Keratinocyte (primary cell): ENCODE data around the gene ADAMTS1. TPM values are rescaled to one million over a fixed set of nuclear protein-coding genes. Genes with fewer than 3 reads are reported as not detected.

Source experiments
- DNase-seq: peaks from one replicate; pipeline ENCODE4 v3.0.0-alpha.2; 2011; ENCODE audit warnings: low read depth, missing footprints, low spot score
- FAIRE-seq: peaks from 2 replicates; lab custom pipeline; 2011; peaks lifted over from hg19 to GRCh38; lab: Jason Lieb, UNC
- H2AFZ ChIP-seq: 2 replicates; pipeline ENCODE4 v1.6.0; 2012; ENCODE audit warnings: low read length, control low read depth, inconsistent platforms; ENCODE audit not compliant: control insufficient read depth
- H3K27ac ChIP-seq: 2 replicates; pipeline ENCODE4 v1.5.1; 2011; ENCODE audit warnings: low read length; ENCODE audit not compliant: control insufficient read depth, insufficient read depth
- H3K27me3 ChIP-seq: 3 replicates; pipeline ENCODE4 v1.6.0; 2011; ENCODE audit warnings: low read length; ENCODE audit not compliant: control insufficient read depth, insufficient read depth; ENCODE audit errors: extremely low read depth
- H3K36me3 ChIP-seq, 2 experiments: 2 replicates in 1 of 2; 3 replicates in 1 of 2; pipeline ENCODE4 v1.5.1; 2011; ENCODE audit warnings: low read length in 2 of 2, mild to moderate bottlenecking in 1 of 2; ENCODE audit not compliant: control insufficient read depth in 2 of 2, insufficient read depth in 2 of 2; ENCODE audit errors: extremely low read depth in 1 of 2
- H3K4me1 ChIP-seq: 3 replicates; pipeline ENCODE4 v1.5.1; 2011; ENCODE audit warnings: low read length; ENCODE audit not compliant: control insufficient read depth, insufficient read depth; ENCODE audit errors: extremely low read depth
- H3K4me2 ChIP-seq: 3 replicates; pipeline ENCODE4 v1.6.0; 2011; ENCODE audit warnings: low read depth, low read length; ENCODE audit not compliant: control insufficient read depth, insufficient read depth; ENCODE audit errors: extremely low read depth
- H3K4me3 ChIP-seq, 3 experiments: fragments of 200-600 bp in 1 of 3; sonication (generic) in 1 of 3; 2 replicates in 2 of 3; 3 replicates in 1 of 3; pipeline ENCODE4 v1.5.1; 2011 to 2016; ENCODE audit warnings: low read length in 3 of 3, mild to moderate bottlenecking in 3 of 3, control low read depth in 2 of 3, inconsistent platforms in 1 of 3, low read depth in 1 of 3, mixed read lengths in 1 of 3, mixed run types in 1 of 3, moderate library complexity in 1 of 3; ENCODE audit not compliant: control insufficient read depth in 2 of 3, insufficient read depth in 2 of 3; ENCODE audit errors: extremely low read depth in 1 of 3
- H3K79me2 ChIP-seq: 2 replicates; pipeline ENCODE4 v1.6.0; 2012; ENCODE audit warnings: low read length; ENCODE audit not compliant: control insufficient read depth, insufficient read depth
- H3K9ac ChIP-seq: 3 replicates; pipeline ENCODE4 v1.6.0; 2011; ENCODE audit warnings: low read length; ENCODE audit not compliant: control insufficient read depth, insufficient read depth; ENCODE audit errors: extremely low read depth
- H3K9me1 ChIP-seq: 3 replicates; pipeline ENCODE4 v1.6.0; 2011; ENCODE audit warnings: low read length; ENCODE audit not compliant: control insufficient read depth, insufficient read depth; ENCODE audit errors: extremely low read depth
- H3K9me3 ChIP-seq: 2 replicates; pipeline ENCODE4 v1.5.1; 2012; ENCODE audit warnings: low read depth, low read length; ENCODE audit not compliant: control insufficient read depth
- H4K20me1 ChIP-seq: 3 replicates; pipeline ENCODE4 v1.6.0; 2011; ENCODE audit warnings: low read length; ENCODE audit not compliant: control insufficient read depth, insufficient read depth; ENCODE audit errors: extremely low read depth
- CTCF ChIP-seq, 3 experiments: IDR thresholded peaks in 1 of 3; conservative IDR thresholded peaks in 1 of 3; optimal IDR thresholded peaks in 1 of 3; 2 replicates in 2 of 3; 3 replicates in 1 of 3; pipeline versions ENCODE3 to v1.5.1; 2011; ENCODE audit warnings: low read length in 3 of 3, mild to moderate bottlenecking in 3 of 3, moderate library complexity in 2 of 3, control low read depth in 1 of 3, inconsistent platforms in 1 of 3; ENCODE audit not compliant: insufficient read depth in 2 of 3; ENCODE audit errors: extremely low read depth in 1 of 3
- EZH2 ChIP-seq: IDR thresholded peaks from one replicate; pipeline ENCODE4 v1.6.1; 2012; ENCODE audit warnings: inconsistent platforms, mild to moderate bottlenecking, low read length, moderate library complexity
- dilution Hi-C: fragments of 300-500 bp; cut with MboI; formaldehyde crosslinking; loops from one replicate; pipeline ENCODE4 v1.7.0; 2020; ENCODE audit warnings: low sequenced_read_pairs; ENCODE audit not compliant: extremely low pct_ligation_motif_present
- polyA plus RNA-seq, 5 experiments: library from polyadenylated mRNA; depleted of rRNA in 3 of 5; stranded (reverse) in 3 of 5; stranded (forward) in 1 of 5; unstranded in 1 of 5; fragments of >200 nt; gene quantifications; 1 replicate in 1 of 5; 2 replicates in 3 of 5; 3 replicates in 1 of 5; pipeline versions ENCODE4 v1.2.1 to v1.2.3, GENCODE V29; 2011 to 2012; ENCODE audit warnings: missing spikeins in 2 of 5, low read depth in 1 of 5, low replicate concordance in 1 of 5

ADAMTS1 gene
- polyA plus RNA-seq, 1 donor (not counting 4 experiments of a cell fraction or from before 2014, with no cell fraction given) = 344 TPM

DNA sequence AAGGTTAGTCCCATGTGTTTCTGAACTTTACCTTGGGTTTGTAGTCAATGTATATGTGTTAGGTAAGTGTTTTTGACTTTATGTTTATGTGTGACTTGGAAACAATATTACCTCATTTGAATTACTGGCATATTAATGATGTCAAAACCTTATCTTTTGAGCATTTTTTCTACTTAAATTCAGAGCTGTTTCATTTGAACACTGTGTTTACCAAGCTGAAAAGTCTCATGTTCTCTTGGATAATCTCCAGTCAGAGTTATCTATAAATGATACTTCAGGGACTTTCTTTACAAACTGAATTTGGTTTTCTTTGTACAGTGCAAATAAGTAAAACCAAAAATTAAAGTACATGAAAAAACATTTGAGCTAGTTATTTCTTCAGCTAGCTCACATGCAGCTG is 30.0 kb downstream of the ADAMTS1 start:
- peaks cover 5% of the 10 kb centered on the region for H3K4me1 ChIP-seq
- dilution Hi-C loops = no loop called here
- H3K4me3 ChIP-seq = no peak overlapping the region
- H3K9me1 ChIP-seq = no peaks in the 10 kb centered on the region
- TF ChIP-seq CTCF (optimal IDR thresholded peaks at IDR 0.05 in 1 of 3, IDR thresholded peaks at IDR 0.05 in 1 of 3, conservative IDR thresholded peaks at IDR 0.05 in 1 of 3; ENCODE audit: extremely low read depth in 1 of 3, insufficient read depth in 2 of 3, low read length in 3 of 3) = no peak
- TF ChIP-seq EZH2 = no peak
- H3K27ac ChIP-seq = no peak overlapping the region
- DNase-seq (no peak), FAIRE-seq (no peak)
- no peak overlapping the region for H3K9ac ChIP-seq
- no peaks in the 10 kb centered on the region for H3K9me3 ChIP-seq
- H3K36me3 ChIP-seq = no peaks in the 10 kb centered on the region
- H3K79me2 ChIP-seq = no peaks in the 10 kb centered on the region
- no peaks in the 10 kb centered on the region for H3K27me3 ChIP-seq
- H3K4me2 ChIP-seq = no peak overlapping the region
- H4K20me1 ChIP-seq = no peaks in the 10 kb centered on the region
- no peak overlapping the region for H2AFZ ChIP-seq

GRCh38 chr21:26814386-26814785 is 30.8 kb downstream of the ADAMTS1 start:
- Histone ChIP-seq H3K36me3 (no peaks in the 10 kb centered on the region), H3K4me2 (no peak overlapping the region), H3K4me1 (peaks cover 3% of the 10 kb centered on the region), H3K9me3 (no peaks in the 10 kb centered on the region), H3K27me3 (no peaks in the 10 kb centered on the region), H3K9me1 (no peaks in the 10 kb centered on the region), H3K4me3 (no peak overlapping the region), H4K20me1 (no peaks in the 10 kb centered on the region), H3K9ac (no peak overlapping the region), H2AFZ (no peak overlapping the region), H3K27ac (no peak overlapping the region), H3K79me2 (no peaks in the 10 kb centered on the region)
- FAIRE-seq (no peak), DNase-seq (no peak)
- no peak for TF ChIP-seq CTCF (optimal IDR thresholded peaks at IDR 0.05 in 1 of 3, IDR thresholded peaks at IDR 0.05 in 1 of 3, conservative IDR thresholded peaks at IDR 0.05 in 1 of 3; ENCODE audit: extremely low read depth in 1 of 3, insufficient read depth in 2 of 3, low read length in 3 of 3)
- TF ChIP-seq EZH2 = no peak
- dilution Hi-C loops = no loop called here
